Stomach (tissue), 9 donors: ENCODE data around the gene AMMECR1L. TPM values are rescaled to one million over a fixed set of nuclear protein-coding genes. Genes with fewer than 3 reads are reported as not detected.
A peak's percentile ranks its signal among the peaks of the same experiment; 100 is the strongest.
"Not testable (repeated sequence)": the region's sequence is repeated elsewhere in the genome, so short reads cannot be mapped to it uniquely, and the experiment has no call there.

Source experiments
- DNase-seq, 2 donors: peaks; one replicate each; pipeline versions ENCODE4 v3.0.0 to v3.0.0-alpha.2; 2013 to 2019
- H3K27ac ChIP-seq, 5 donors: fragments of 200-600 bp in 4 of 5; sonication (generic) in 4 of 5; one replicate each; pipeline ENCODE4 v1.5.1; 2013 to 2019; ENCODE audit warnings: mild to moderate bottlenecking in 1 of 5, moderate library complexity in 1 of 5
- H3K27me3 ChIP-seq, 3 donors: fragments of 200-600 bp; sonication (generic); one replicate each; pipeline ENCODE4 v1.5.1; 2017 to 2019; ENCODE audit warnings: mixed run types in 1 of 3
- H3K36me3 ChIP-seq, 4 donors: fragments of 200-600 bp; sonication (generic); 1 replicate in 3 of 4; 2 replicates in 1 of 4; pipeline ENCODE4 v1.5.1; 2016 to 2019
- H3K4me1 ChIP-seq, 4 donors: fragments of 200-600 bp; sonication (generic); one replicate each; pipeline ENCODE4 v1.5.1; 2016 to 2019
- H3K4me3 ChIP-seq, 4 donors: fragments of 200-600 bp; sonication (generic) in 3 of 4; one replicate each; pipeline ENCODE4 v1.5.1; 2016 to 2019; ENCODE audit warnings: mild to moderate bottlenecking in 1 of 4
- H3K9me3 ChIP-seq, 4 donors: fragments of 200-600 bp; sonication (generic); one replicate each; pipeline ENCODE4 v1.5.1; 2016 to 2019
- CTCF ChIP-seq, 7 experiments: fragments of 450-650 bp in 4 of 7; fragments of 200-600 bp in 3 of 7; sonication (generic) in 3 of 7; IDR thresholded peaks; one replicate each; pipeline ENCODE4 v1.5.1; 2016 to 2019; ENCODE audit warnings: antibody characterized with exemption in 7 of 7, control low read depth in 2 of 7, mild to moderate bottlenecking in 1 of 7
- EP300 ChIP-seq: sonication (generic); formaldehyde crosslinking; IDR thresholded peaks from one replicate; pipeline ENCODE4 v1.6.1; 2017; ENCODE audit warnings: antibody characterized with exemption
- POLR2A ChIP-seq, 4 donors: fragments of 450-650 bp; IDR thresholded peaks; one replicate each; pipeline ENCODE4 v1.6.1; 2016; ENCODE audit warnings: antibody characterized with exemption in 4 of 4, control low read depth in 2 of 4, mild to moderate bottlenecking in 1 of 4, moderate library complexity in 1 of 4
- POLR2AphosphoS5 ChIP-seq, 3 donors: sonication (generic); formaldehyde crosslinking; IDR thresholded peaks; one replicate each; pipeline ENCODE4 v1.6.1; 2016; ENCODE audit warnings: antibody characterized with exemption in 3 of 3
- WGBS, 5 donors: extraction: QIAGEN DNeasy Blood & Tissue Kit in 3 of 5; methylation state at CpG; one replicate each; pipeline versions ENCODE4 v1.1.5 to v1.1.7; 2013 to 2018; 5-methylcytosine and 5-hydroxymethylcytosine counted together
- intact Hi-C: fragments of 100-400 bp; cut with DNase I; formaldehyde crosslinking; loops from one replicate; pipeline ENCODE4 v1.15.1; 2023; ENCODE audit warnings: low total_unique reads
- polyA plus RNA-seq, 3 donors: library from polyadenylated mRNA; stranded (reverse); fragments of 200-250 nt; gene quantifications; one replicate each; pipeline ENCODE4 v1.2.3, GENCODE V29; 2013
- total RNA-seq, 5 donors: library from RNA; depleted of rRNA; stranded (reverse); fragments of >200 nt; gene quantifications; one replicate each; pipeline versions ENCODE4 v1.1.0 to v1.2.3, GENCODE V29; 2014 to 2016
- donor health status: healthy with polysubstance abuse.
- donor health status: Bipolar disorder and iron deficiency.
- donor health status: healthy.

Gene AMMECR1L
- total and polyA plus RNA-seq, 8 donors, result 1.4 to 19.8 (median 6.6) TPM

GRCh38 chr2:127884861-127885740 is 655 bp downstream of the AMMECR1L start:
- H3K27me3 ChIP-seq, intact Hi-C loops, H3K9me3 ChIP-seq: not testable (repeated sequence)
- 0 to 2% (median 1%) methylated on average over 15 to 45 of the region's 61 CpGs for WGBS, 5 donors
- peaks cover 6 to 39% (median 33%) of the 10 kb centered on the region in 4 donors for H3K36me3 ChIP-seq
- H3K27ac ChIP-seq, result peak overlapping the region; percentile 90 to 96 (median 93)
- H3K4me3 ChIP-seq, result peak overlapping the region; percentile 59 to 70 (median 64)
- peaks cover 24 to 66% (median 43%) of the 10 kb centered on the region in 4 donors for H3K4me1 ChIP-seq
- TF ChIP-seq CTCF (IDR thresholded peaks at IDR 0.05), result peak in 1 of 7 experiments; percentile 9
- DNase-seq, result peak; percentile 41 to 68

GRCh38 chr2:127884436-127884835 is 1.3 kb downstream of the AMMECR1L start:
- peak overlapping the region; percentile 59 to 70 (median 64) for H3K4me3 ChIP-seq

GRCh38 chr2:127879899-127880298 is 5.9 kb downstream of the AMMECR1L start:
- TF ChIP-seq EP300, result no peak
- no peak for TF ChIP-seq POLR2AphosphoS5 (IDR thresholded peaks at IDR 0.05)
- no peak for TF ChIP-seq POLR2A (IDR thresholded peaks at IDR 0.05)
- no peak for TF ChIP-seq CTCF (IDR thresholded peaks at IDR 0.05)
- H3K27ac ChIP-seq, result no peak overlapping the region
- DNase-seq, result no peak
- H3K27me3 ChIP-seq, result no peaks in the 10 kb centered on the region
- H3K36me3 ChIP-seq, result peaks cover 11 to 66% (median 42%) of the 10 kb centered on the region in 4 donors
- peaks cover 11 to 79% (median 44%) of the 10 kb centered on the region in 4 donors for H3K4me1 ChIP-seq
- WGBS, 5 donors, result 91 to 96% (median 94%) methylated on average over 5 of the region's 5 CpGs
- no peak overlapping the region for H3K4me3 ChIP-seq
- intact Hi-C loops, result no loop called here
- H3K9me3 ChIP-seq, result no peaks in the 10 kb centered on the region

More at GRCh38 chr2:127884436-127884835, 1.3 kb downstream of the AMMECR1L start:
- H3K4me1 ChIP-seq, result peaks cover 25 to 69% (median 46%) of the 10 kb centered on the region in 4 donors
- no peak for DNase-seq
- TF ChIP-seq POLR2A (IDR thresholded peaks at IDR 0.05) (no peak), CTCF (IDR thresholded peaks at IDR 0.05) (no peak), POLR2AphosphoS5 (IDR thresholded peaks at IDR 0.05) (no peak), EP300 (no peak)
- no peaks in the 10 kb centered on the region for H3K27me3 ChIP-seq
- H3K27ac ChIP-seq, result peak overlapping the region; percentile 3 to 96 (median 93)
- no peaks in the 10 kb centered on the region for H3K9me3 ChIP-seq
- H3K36me3 ChIP-seq, result peaks cover 6 to 45% (median 37%) of the 10 kb centered on the region in 4 donors
- intact Hi-C loops, result no loop called here
- WGBS, 5 donors, result 13 to 21% (median 15%) methylated on average over 10 of the region's 10 CpGs

- no peaks in the 10 kb centered on the region for H3K9me3 ChIP-seq
- intact Hi-C loops, result no loop called here
- H3K4me1 ChIP-seq, result peaks cover 0 to 66% (median 28%) of the 10 kb centered on the region in 4 donors
- peaks cover 24 to 70% (median 50%) of the 10 kb centered on the region in 4 donors for H3K36me3 ChIP-seq
- no peak for DNase-seq
- no peak overlapping the region for H3K27ac ChIP-seq
- TF ChIP-seq POLR2A (IDR thresholded peaks at IDR 0.05) (no peak), EP300 (no peak), POLR2AphosphoS5 (IDR thresholded peaks at IDR 0.05) (no peak), CTCF (IDR thresholded peaks at IDR 0.05) (no peak)
- 83 to 96% (median 89%) methylated on average over 3 of the region's 3 CpGs for WGBS, 5 donors
- H3K4me3 ChIP-seq, result no peak overlapping the region
- H3K27me3 ChIP-seq, result no peaks in the 10 kb centered on the region
Measured at GRCh38 chr2:127877626-127878025, 8.1 kb downstream of the AMMECR1L start.
